Liver (tissue), 9 donors: ENCODE results near the gene SNU13. TPM values are rescaled to one million over a fixed set of nuclear protein-coding genes. Genes with fewer than 3 reads are reported as not detected.
A peak's percentile ranks its signal among the peaks of the same experiment; 100 is the strongest.

Source experiments
- DNase-seq: peaks from one replicate; pipeline ENCODE4 v3.0.0-alpha.2; 2017; ENCODE audit warnings: low spot score
- H3K27ac ChIP-seq, 2 donors: one replicate each; pipeline ENCODE4 v1.7.0; 2013; ENCODE audit warnings: inconsistent platforms in 2 of 2, low read length in 2 of 2, control low read depth in 1 of 2, low read depth in 1 of 2, mild to moderate bottlenecking in 1 of 2
- H3K27me3 ChIP-seq, 4 donors: one replicate each; pipeline versions ENCODE4 v1.6.1 to v1.7.0; 2013; ENCODE audit warnings: low read length in 3 of 4, inconsistent platforms in 1 of 4, mild to moderate bottlenecking in 1 of 4, moderate library complexity in 1 of 4; ENCODE audit not compliant: control insufficient read depth in 4 of 4, insufficient read depth in 4 of 4
- H3K36me3 ChIP-seq, 4 donors: one replicate each; pipeline versions ENCODE4 v1.6.1 to v1.7.0; 2013; ENCODE audit warnings: low read length in 3 of 4, mild to moderate bottlenecking in 3 of 4, low read depth in 1 of 4, moderate library complexity in 1 of 4; ENCODE audit not compliant: control insufficient read depth in 4 of 4, insufficient read depth in 3 of 4
- H3K4me1 ChIP-seq, 4 donors: one replicate each; pipeline versions ENCODE4 v1.6.1 to v1.7.0; 2013; ENCODE audit warnings: low read length in 3 of 4, mild to moderate bottlenecking in 3 of 4, moderate library complexity in 1 of 4; ENCODE audit not compliant: control insufficient read depth in 4 of 4, insufficient read depth in 4 of 4
- H3K4me3 ChIP-seq, 3 donors: one replicate each; pipeline versions ENCODE4 v1.6.1 to v1.7.0; 2013; ENCODE audit warnings: low read length in 3 of 3, control low read depth in 1 of 3, low read depth in 1 of 3, mild to moderate bottlenecking in 1 of 3
- H3K9ac ChIP-seq, 2 donors: one replicate each; pipeline ENCODE4 v1.7.0; 2013; ENCODE audit warnings: low read length in 2 of 2, mild to moderate bottlenecking in 2 of 2, moderate library complexity in 2 of 2, control low read depth in 1 of 2, low read depth in 1 of 2
- H3K9me3 ChIP-seq, 4 donors: one replicate each; pipeline versions ENCODE4 v1.6.1 to v1.7.0; 2013; ENCODE audit warnings: low read length in 3 of 4; ENCODE audit not compliant: control insufficient read depth in 4 of 4
- CTCF ChIP-seq: fragments of 150-350 bp; IDR thresholded peaks from 2 replicates; pipeline ENCODE4 v1.5.1; 2017; ENCODE audit warnings: improper control_type of control experiment, low read depth, low read length; ENCODE audit not compliant: missing input control
- EGR1 ChIP-seq, 2 donors: IDR thresholded peaks; 2 replicates each; pipeline ENCODE4 v1.6.1; 2016 to 2018; ENCODE audit warnings: antibody characterized with exemption in 2 of 2, low read depth in 2 of 2
- FOXA1 ChIP-seq: IDR thresholded peaks from 2 replicates; pipeline ENCODE4 v1.6.1; 2016; ENCODE audit warnings: antibody characterized with exemption
- FOXA2 ChIP-seq: IDR thresholded peaks from 2 replicates; pipeline ENCODE4 v1.6.1; 2016; ENCODE audit warnings: antibody characterized with exemption
- GABPA ChIP-seq, 2 donors: IDR thresholded peaks in 1 of 2; conservative IDR thresholded peaks in 1 of 2; 2 replicates each; pipeline ENCODE4 v1.6.1; 2016; ENCODE audit warnings: antibody characterized with exemption in 2 of 2, mild to moderate bottlenecking in 1 of 2, moderate library complexity in 1 of 2
- HNF4A ChIP-seq, 2 donors: conservative IDR thresholded peaks; 2 replicates each; pipeline ENCODE4 v1.6.1; 2016; ENCODE audit warnings: antibody characterized with exemption in 2 of 2, mild to moderate bottlenecking in 2 of 2
- HNF4G ChIP-seq: IDR thresholded peaks from 2 replicates; pipeline ENCODE4 v1.6.1; 2016; ENCODE audit warnings: antibody characterized with exemption
- RXRA ChIP-seq, 2 donors: IDR thresholded peaks; 2 replicates each; pipeline ENCODE4 v1.6.1; 2017 to 2018; ENCODE audit warnings: antibody characterized with exemption in 2 of 2, mild to moderate bottlenecking in 1 of 2
- TAF1 ChIP-seq: conservative IDR thresholded peaks from 2 replicates; pipeline ENCODE4 v1.6.1; 2016; ENCODE audit warnings: antibody characterized with exemption, mild to moderate bottlenecking
- YY1 ChIP-seq: IDR thresholded peaks from 2 replicates; pipeline ENCODE4 v1.6.1; 2016; ENCODE audit warnings: antibody characterized with exemption, mild to moderate bottlenecking
- WGBS: extraction: QIAGEN DNeasy Blood & Tissue Kit; methylation state at CpG from one replicate; pipeline ENCODE4 v1.1.7; 2013; 5-methylcytosine and 5-hydroxymethylcytosine counted together
- polyA plus RNA-seq, 2 donors: library from polyadenylated mRNA; stranded (reverse) in 1 of 2; unstranded in 1 of 2; fragments of 200-250 nt in 1 of 2; fragments of >200 nt in 1 of 2; fragmentation: Nextera tagmentation in 1 of 2; extraction: Ambion mirVana in 1 of 2; gene quantifications; one replicate each; pipeline versions ENCODE4 v1.2.1 to v1.2.3, GENCODE V29; 2013 to 2015
- total RNA-seq, 2 donors: library from RNA; depleted of rRNA; stranded (reverse); fragments of >200 nt; gene quantifications; one replicate each; pipeline ENCODE4 v1.2.3, GENCODE V29; 2014
- TF ChIP-seq, protein P1 (sequence below): IDR thresholded peaks from 2 replicates; pipeline ENCODE4 v1.6.1; 2016; ENCODE audit warnings: antibody characterized with exemption, mild to moderate bottlenecking
- TF ChIP-seq, protein P2 (sequence below): IDR thresholded peaks from 2 replicates; pipeline ENCODE4 v1.6.1; 2016; ENCODE audit warnings: antibody characterized with exemption
- TF ChIP-seq, protein P3 (sequence below): IDR thresholded peaks from 2 replicates; pipeline ENCODE4 v1.6.1; 2016; ENCODE audit warnings: antibody characterized with exemption
- donor health status: healthy.
- donor health status: healthy.
- donor health status: healthy.
- donor health status: healthy.
- donor health status: healthy.

The SNU13 gene
- total and polyA plus RNA-seq, 4 donors, result 22.3 to 104 (median 43.9) TPM

GRCh38 chr22:41683052-41683451 lies 5.6 kb downstream of the SNU13 start:
- H3K27me3 ChIP-seq, result no peaks in the 10 kb centered on the region
- peaks cover 1 to 17% (median 13%) of the 10 kb centered on the region in 4 donors for H3K4me1 ChIP-seq
- peak overlapping the region in 1 of 3 donors; percentile 88 for H3K4me3 ChIP-seq
- peaks cover 4 to 20% (median 18%) of the 10 kb centered on the region in 4 donors for H3K36me3 ChIP-seq
- no peak for DNase-seq
- H3K27ac ChIP-seq, result peak overlapping the region in 1 of 2 donors; percentile 76
- no peak overlapping the region for H3K9ac ChIP-seq
- no peaks in the 10 kb centered on the region for H3K9me3 ChIP-seq
- no peak for TF ChIP-seq HNF4G
- TF ChIP-seq FOXA2, result no peak
- TF ChIP-seq, protein P1, sequence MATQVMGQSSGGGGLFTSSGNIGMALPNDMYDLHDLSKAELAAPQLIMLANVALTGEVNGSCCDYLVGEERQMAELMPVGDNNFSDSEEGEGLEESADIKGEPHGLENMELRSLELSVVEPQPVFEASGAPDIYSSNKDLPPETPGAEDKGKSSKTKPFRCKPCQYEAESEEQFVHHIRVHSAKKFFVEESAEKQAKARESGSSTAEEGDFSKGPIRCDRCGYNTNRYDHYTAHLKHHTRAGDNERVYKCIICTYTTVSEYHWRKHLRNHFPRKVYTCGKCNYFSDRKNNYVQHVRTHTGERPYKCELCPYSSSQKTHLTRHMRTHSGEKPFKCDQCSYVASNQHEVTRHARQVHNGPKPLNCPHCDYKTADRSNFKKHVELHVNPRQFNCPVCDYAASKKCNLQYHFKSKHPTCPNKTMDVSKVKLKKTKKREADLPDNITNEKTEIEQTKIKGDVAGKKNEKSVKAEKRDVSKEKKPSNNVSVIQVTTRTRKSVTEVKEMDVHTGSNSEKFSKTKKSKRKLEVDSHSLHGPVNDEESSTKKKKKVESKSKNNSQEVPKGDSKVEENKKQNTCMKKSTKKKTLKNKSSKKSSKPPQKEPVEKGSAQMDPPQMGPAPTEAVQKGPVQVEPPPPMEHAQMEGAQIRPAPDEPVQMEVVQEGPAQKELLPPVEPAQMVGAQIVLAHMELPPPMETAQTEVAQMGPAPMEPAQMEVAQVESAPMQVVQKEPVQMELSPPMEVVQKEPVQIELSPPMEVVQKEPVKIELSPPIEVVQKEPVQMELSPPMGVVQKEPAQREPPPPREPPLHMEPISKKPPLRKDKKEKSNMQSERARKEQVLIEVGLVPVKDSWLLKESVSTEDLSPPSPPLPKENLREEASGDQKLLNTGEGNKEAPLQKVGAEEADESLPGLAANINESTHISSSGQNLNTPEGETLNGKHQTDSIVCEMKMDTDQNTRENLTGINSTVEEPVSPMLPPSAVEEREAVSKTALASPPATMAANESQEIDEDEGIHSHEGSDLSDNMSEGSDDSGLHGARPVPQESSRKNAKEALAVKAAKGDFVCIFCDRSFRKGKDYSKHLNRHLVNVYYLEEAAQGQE, result no peak
- TF ChIP-seq YY1, result no peak
- no peak for TF ChIP-seq HNF4A (conservative IDR thresholded peaks at IDR 0.05)
- 95% methylated on average over 9 of the region's 9 CpGs for WGBS

- peak overlapping the region; percentile 69 to 76 for H3K27ac ChIP-seq
- WGBS, result 54% methylated on average over 50 of the region's 50 CpGs
- TF ChIP-seq EGR1 (IDR thresholded peaks at IDR 0.05; ENCODE audit: low read depth in 2 of 2) (no peak), GABPA (IDR thresholded peaks at IDR 0.05 in 1 of 2, conservative IDR thresholded peaks at IDR 0.05 in 1 of 2) (peak; percentile 95 to 98)
Observed at GRCh38 chr22:41682033-41682807, 6.4 kb downstream of the SNU13 start.

GRCh38 chr22:41681616-41682015 lies 7.1 kb downstream of the SNU13 start:
- TF ChIP-seq FOXA1 (no peak), TAF1 (no peak), FOXA2 (no peak), CTCF (no peak), RXRA (IDR thresholded peaks at IDR 0.05) (no peak), GABPA (IDR thresholded peaks at IDR 0.05 in 1 of 2, conservative IDR thresholded peaks at IDR 0.05 in 1 of 2) (no peak), HNF4G (no peak)
- TF ChIP-seq, protein P2, sequence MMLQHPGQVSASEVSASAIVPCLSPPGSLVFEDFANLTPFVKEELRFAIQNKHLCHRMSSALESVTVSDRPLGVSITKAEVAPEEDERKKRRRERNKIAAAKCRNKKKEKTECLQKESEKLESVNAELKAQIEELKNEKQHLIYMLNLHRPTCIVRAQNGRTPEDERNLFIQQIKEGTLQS, result no peak
- TF ChIP-seq, protein P3, sequence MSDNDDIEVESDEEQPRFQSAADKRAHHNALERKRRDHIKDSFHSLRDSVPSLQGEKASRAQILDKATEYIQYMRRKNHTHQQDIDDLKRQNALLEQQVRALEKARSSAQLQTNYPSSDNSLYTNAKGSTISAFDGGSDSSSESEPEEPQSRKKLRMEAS, result no peak
- Histone ChIP-seq H3K27ac (no peak overlapping the region), H3K36me3 (peaks cover 4 to 23% (median 21%) of the 10 kb centered on the region in 4 donors), H3K4me1 (peaks cover 0 to 6% (median 2%) of the 10 kb centered on the region in 4 donors), H3K9me3 (no peaks in the 10 kb centered on the region), H3K9ac (no peak overlapping the region), H3K27me3 (no peaks in the 10 kb centered on the region), H3K4me3 (peak overlapping the region; percentile 62 to 88 (median 68))
- 56% methylated on average over 14 of the region's 14 CpGs for WGBS
- DNase-seq, result no peak

More at GRCh38 chr22:41682033-41682807, 6.4 kb downstream of the SNU13 start:
- H3K4me1 ChIP-seq, result peaks cover 1 to 9% (median 6%) of the 10 kb centered on the region in 4 donors
- peaks cover 4 to 23% (median 20%) of the 10 kb centered on the region in 4 donors for H3K36me3 ChIP-seq
- peak overlapping the region; percentile 53 to 78 for H3K9ac ChIP-seq
- H3K27me3 ChIP-seq, result no peaks in the 10 kb centered on the region
- H3K4me3 ChIP-seq, result peak overlapping the region; percentile 62 to 88 (median 68)
- peak; percentile 93 for DNase-seq
- H3K9me3 ChIP-seq, result no peaks in the 10 kb centered on the region
